WTC11 (cell line): Measurements from ENCODE around the gene CYB561D1.

Source experiments
- FOXP1 ChIP-seq: sonication (generic); formaldehyde crosslinking; IDR thresholded peaks from 2 replicates; pipeline ENCODE4 v1.8.0; 2022; ENCODE audit warnings: missing genetic modification reagents, mild to moderate bottlenecking, moderate library complexity, borderline replicate concordance
- KAT7 ChIP-seq: sonication (generic); formaldehyde crosslinking; IDR thresholded peaks from 2 replicates; pipeline ENCODE4 v1.8.1; 2023; ENCODE audit warnings: missing genetic modification reagents, mild to moderate bottlenecking, borderline replicate concordance
- NR3C1 ChIP-seq: sonication (generic); formaldehyde crosslinking; conservative IDR thresholded peaks from 2 replicates; pipeline ENCODE4 v1.8.1; 2023; ENCODE audit warnings: low read depth, mild to moderate bottlenecking, missing genetic modification reagents
- OVOL2 ChIP-seq: fragments of 250-450 bp; sonication (Bioruptor Pico); IDR thresholded peaks from 2 replicates; pipeline ENCODE4 v1.9.0; 2021; ENCODE audit warnings: mild to moderate bottlenecking, borderline replicate concordance
- ZNF317 ChIP-seq: sonication (generic); formaldehyde crosslinking; IDR thresholded peaks from 2 replicates; pipeline ENCODE4 v1.8.1; 2023; ENCODE audit warnings: low read depth, mild to moderate bottlenecking, moderate library complexity, missing genetic modification reagents, borderline replicate concordance
- TF ChIP-seq, protein P1 (sequence below): fragments of 200-600 bp; IDR thresholded peaks from 2 replicates; pipeline ENCODE4 v1.8.0; 2022; ENCODE audit warnings: antibody characterized with exemption
- TF ChIP-seq, protein P2 (sequence below): fragments of 250-450 bp; sonication (Bioruptor Pico); conservative IDR thresholded peaks from 2 replicates; pipeline ENCODE4 v1.9.0; 2021; ENCODE audit warnings: mild to moderate bottlenecking
- TF ChIP-seq, protein P3 (sequence below): sonication (generic); formaldehyde crosslinking; IDR thresholded peaks from 2 replicates; pipeline ENCODE4 v1.8.0; 2022; ENCODE audit warnings: mild to moderate bottlenecking, missing genetic modification reagents
- TF ChIP-seq, protein P4 (sequence below): sonication (generic); formaldehyde crosslinking; IDR thresholded peaks from 2 replicates; pipeline ENCODE4 v1.8.0; 2022; ENCODE audit warnings: missing genetic modification reagents
- TF ChIP-seq, protein P5 (sequence below): fragments of 250-450 bp; sonication (Bioruptor Pico); IDR thresholded peaks from 2 replicates; pipeline ENCODE4 v1.9.0; 2021; ENCODE audit warnings: mild to moderate bottlenecking
- TF ChIP-seq, protein P6 (sequence below): sonication (generic); formaldehyde crosslinking; IDR thresholded peaks from 2 replicates; pipeline ENCODE4 v1.8.1; 2023; ENCODE audit warnings: mild to moderate bottlenecking, missing genetic modification reagents, moderate library complexity
- TF ChIP-seq, protein P7 (sequence below): sonication (generic); formaldehyde crosslinking; IDR thresholded peaks from 2 replicates; pipeline ENCODE4 v1.8.1; 2022; ENCODE audit warnings: low read depth, missing genetic modification reagents, borderline replicate concordance
- TF ChIP-seq, protein P8 (sequence below): sonication (generic); formaldehyde crosslinking; IDR thresholded peaks from 2 replicates; pipeline ENCODE4 v1.8.0; 2023; ENCODE audit warnings: missing genetic modification reagents, mild to moderate bottlenecking, borderline replicate concordance
- TF ChIP-seq, protein P9 (sequence below): sonication (generic); formaldehyde crosslinking; IDR thresholded peaks from 2 replicates; pipeline ENCODE4 v1.8.1; 2023; ENCODE audit warnings: mild to moderate bottlenecking, missing genetic modification reagents

DNA sequence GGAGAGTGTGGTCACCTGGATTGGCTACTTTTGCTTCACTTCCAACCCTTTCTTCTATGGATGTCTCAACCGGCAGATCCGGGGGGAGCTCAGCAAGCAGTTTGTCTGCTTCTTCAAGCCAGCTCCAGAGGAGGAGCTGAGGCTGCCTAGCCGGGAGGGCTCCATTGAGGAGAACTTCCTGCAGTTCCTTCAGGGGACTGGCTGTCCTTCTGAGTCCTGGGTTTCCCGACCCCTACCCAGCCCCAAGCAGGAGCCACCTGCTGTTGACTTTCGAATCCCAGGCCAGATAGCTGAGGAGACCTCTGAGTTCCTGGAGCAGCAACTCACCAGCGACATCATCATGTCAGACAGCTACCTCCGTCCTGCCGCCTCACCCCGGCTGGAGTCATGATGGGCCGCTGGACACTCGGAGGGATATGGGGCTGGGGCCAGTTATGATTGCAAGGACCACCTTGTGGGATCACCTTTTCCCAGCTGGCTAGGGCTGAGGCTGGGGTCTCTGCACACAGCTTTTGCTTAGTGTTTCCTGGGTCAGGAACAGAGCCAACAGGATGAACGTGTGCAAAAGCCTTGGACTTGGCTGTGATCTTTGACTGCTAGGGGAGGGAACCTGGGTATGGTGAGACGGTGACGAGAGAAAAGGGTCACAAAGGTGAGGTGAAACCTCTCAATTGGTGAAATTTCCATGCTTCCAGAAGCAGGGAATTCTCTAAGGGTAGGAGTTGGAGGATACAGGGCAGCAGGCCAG, 50.3 kb downstream of the CYB561D1 start:
- TF ChIP-seq, protein P1, sequence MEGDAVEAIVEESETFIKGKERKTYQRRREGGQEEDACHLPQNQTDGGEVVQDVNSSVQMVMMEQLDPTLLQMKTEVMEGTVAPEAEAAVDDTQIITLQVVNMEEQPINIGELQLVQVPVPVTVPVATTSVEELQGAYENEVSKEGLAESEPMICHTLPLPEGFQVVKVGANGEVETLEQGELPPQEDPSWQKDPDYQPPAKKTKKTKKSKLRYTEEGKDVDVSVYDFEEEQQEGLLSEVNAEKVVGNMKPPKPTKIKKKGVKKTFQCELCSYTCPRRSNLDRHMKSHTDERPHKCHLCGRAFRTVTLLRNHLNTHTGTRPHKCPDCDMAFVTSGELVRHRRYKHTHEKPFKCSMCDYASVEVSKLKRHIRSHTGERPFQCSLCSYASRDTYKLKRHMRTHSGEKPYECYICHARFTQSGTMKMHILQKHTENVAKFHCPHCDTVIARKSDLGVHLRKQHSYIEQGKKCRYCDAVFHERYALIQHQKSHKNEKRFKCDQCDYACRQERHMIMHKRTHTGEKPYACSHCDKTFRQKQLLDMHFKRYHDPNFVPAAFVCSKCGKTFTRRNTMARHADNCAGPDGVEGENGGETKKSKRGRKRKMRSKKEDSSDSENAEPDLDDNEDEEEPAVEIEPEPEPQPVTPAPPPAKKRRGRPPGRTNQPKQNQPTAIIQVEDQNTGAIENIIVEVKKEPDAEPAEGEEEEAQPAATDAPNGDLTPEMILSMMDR, result no peak
- TF ChIP-seq, protein P2, sequence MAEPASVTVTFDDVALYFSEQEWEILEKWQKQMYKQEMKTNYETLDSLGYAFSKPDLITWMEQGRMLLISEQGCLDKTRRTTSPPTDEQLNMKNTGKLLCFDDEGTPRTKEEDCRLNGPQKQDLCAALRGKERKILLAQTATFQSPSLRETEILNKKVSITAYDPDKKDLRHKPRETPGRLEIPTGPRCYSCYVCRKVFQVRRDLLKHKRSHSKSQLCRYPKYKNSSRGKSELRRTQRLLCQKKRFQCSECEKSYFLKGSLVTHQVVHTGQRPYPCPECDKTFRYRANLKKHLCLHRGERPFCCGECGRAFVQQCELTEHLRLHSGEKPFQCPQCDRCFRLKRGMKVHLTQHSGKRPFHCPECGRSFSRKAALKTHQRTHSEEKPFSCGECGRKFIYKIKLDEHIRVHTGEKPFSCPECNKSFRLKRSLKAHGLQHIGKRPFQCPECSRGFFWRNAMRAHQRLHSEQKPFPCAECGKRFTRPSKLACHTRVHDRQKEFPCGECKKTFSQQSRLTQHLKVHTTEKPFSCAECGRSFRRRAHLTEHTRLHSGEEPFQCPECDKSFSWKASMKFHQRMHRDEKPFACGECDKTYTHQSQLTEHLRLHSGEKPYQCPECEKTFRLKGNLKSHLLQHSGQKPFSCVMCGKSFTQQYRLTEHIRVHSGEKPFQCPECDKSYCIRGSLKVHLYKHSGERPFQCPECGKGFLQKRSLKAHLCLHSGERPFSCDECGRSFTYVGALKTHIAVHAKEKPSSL (CRISPR knock-in tag), result no peak
- TF ChIP-seq ZNF317 (no peak), NR3C1 (CRISPR knock-in tag) (no peak), FOXP1 (CRISPR knock-in tag) (no peak), OVOL2 (CRISPR knock-in tag) (no peak), KAT7 (no peak)
- TF ChIP-seq, protein P3, sequence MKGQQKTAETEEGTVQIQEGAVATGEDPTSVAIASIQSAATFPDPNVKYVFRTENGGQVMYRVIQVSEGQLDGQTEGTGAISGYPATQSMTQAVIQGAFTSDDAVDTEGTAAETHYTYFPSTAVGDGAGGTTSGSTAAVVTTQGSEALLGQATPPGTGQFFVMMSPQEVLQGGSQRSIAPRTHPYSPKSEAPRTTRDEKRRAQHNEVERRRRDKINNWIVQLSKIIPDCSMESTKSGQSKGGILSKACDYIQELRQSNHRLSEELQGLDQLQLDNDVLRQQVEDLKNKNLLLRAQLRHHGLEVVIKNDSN, result no peak
- TF ChIP-seq, protein P4, sequence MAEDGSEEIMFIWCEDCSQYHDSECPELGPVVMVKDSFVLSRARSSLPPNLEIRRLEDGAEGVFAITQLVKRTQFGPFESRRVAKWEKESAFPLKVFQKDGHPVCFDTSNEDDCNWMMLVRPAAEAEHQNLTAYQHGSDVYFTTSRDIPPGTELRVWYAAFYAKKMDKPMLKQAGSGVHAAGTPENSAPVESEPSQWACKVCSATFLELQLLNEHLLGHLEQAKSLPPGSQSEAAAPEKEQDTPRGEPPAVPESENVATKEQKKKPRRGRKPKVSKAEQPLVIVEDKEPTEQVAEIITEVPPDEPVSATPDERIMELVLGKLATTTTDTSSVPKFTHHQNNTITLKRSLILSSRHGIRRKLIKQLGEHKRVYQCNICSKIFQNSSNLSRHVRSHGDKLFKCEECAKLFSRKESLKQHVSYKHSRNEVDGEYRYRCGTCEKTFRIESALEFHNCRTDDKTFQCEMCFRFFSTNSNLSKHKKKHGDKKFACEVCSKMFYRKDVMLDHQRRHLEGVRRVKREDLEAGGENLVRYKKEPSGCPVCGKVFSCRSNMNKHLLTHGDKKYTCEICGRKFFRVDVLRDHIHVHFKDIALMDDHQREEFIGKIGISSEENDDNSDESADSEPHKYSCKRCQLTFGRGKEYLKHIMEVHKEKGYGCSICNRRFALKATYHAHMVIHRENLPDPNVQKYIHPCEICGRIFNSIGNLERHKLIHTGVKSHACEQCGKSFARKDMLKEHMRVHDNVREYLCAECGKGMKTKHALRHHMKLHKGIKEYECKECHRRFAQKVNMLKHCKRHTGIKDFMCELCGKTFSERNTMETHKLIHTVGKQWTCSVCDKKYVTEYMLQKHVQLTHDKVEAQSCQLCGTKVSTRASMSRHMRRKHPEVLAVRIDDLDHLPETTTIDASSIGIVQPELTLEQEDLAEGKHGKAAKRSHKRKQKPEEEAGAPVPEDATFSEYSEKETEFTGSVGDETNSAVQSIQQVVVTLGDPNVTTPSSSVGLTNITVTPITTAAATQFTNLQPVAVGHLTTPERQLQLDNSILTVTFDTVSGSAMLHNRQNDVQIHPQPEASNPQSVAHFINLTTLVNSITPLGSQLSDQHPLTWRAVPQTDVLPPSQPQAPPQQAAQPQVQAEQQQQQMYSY (CRISPR knock-in tag), result no peak
- TF ChIP-seq, protein P5, sequence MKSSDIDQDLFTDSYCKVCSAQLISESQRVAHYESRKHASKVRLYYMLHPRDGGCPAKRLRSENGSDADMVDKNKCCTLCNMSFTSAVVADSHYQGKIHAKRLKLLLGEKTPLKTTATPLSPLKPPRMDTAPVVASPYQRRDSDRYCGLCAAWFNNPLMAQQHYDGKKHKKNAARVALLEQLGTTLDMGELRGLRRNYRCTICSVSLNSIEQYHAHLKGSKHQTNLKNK (CRISPR knock-in tag), result no peak
- TF ChIP-seq, protein P6, sequence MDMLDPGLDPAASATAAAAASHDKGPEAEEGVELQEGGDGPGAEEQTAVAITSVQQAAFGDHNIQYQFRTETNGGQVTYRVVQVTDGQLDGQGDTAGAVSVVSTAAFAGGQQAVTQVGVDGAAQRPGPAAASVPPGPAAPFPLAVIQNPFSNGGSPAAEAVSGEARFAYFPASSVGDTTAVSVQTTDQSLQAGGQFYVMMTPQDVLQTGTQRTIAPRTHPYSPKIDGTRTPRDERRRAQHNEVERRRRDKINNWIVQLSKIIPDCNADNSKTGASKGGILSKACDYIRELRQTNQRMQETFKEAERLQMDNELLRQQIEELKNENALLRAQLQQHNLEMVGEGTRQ, result no peak
- TF ChIP-seq, protein P7, sequence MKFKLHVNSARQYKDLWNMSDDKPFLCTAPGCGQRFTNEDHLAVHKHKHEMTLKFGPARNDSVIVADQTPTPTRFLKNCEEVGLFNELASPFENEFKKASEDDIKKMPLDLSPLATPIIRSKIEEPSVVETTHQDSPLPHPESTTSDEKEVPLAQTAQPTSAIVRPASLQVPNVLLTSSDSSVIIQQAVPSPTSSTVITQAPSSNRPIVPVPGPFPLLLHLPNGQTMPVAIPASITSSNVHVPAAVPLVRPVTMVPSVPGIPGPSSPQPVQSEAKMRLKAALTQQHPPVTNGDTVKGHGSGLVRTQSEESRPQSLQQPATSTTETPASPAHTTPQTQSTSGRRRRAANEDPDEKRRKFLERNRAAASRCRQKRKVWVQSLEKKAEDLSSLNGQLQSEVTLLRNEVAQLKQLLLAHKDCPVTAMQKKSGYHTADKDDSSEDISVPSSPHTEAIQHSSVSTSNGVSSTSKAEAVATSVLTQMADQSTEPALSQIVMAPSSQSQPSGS (CRISPR knock-in tag), result no peak
- TF ChIP-seq, protein P8, sequence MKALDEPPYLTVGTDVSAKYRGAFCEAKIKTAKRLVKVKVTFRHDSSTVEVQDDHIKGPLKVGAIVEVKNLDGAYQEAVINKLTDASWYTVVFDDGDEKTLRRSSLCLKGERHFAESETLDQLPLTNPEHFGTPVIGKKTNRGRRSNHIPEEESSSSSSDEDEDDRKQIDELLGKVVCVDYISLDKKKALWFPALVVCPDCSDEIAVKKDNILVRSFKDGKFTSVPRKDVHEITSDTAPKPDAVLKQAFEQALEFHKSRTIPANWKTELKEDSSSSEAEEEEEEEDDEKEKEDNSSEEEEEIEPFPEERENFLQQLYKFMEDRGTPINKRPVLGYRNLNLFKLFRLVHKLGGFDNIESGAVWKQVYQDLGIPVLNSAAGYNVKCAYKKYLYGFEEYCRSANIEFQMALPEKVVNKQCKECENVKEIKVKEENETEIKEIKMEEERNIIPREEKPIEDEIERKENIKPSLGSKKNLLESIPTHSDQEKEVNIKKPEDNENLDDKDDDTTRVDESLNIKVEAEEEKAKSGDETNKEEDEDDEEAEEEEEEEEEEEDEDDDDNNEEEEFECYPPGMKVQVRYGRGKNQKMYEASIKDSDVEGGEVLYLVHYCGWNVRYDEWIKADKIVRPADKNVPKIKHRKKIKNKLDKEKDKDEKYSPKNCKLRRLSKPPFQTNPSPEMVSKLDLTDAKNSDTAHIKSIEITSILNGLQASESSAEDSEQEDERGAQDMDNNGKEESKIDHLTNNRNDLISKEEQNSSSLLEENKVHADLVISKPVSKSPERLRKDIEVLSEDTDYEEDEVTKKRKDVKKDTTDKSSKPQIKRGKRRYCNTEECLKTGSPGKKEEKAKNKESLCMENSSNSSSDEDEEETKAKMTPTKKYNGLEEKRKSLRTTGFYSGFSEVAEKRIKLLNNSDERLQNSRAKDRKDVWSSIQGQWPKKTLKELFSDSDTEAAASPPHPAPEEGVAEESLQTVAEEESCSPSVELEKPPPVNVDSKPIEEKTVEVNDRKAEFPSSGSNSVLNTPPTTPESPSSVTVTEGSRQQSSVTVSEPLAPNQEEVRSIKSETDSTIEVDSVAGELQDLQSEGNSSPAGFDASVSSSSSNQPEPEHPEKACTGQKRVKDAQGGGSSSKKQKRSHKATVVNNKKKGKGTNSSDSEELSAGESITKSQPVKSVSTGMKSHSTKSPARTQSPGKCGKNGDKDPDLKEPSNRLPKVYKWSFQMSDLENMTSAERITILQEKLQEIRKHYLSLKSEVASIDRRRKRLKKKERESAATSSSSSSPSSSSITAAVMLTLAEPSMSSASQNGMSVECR (CRISPR knock-in tag), result no peak
- TF ChIP-seq, protein P9, sequence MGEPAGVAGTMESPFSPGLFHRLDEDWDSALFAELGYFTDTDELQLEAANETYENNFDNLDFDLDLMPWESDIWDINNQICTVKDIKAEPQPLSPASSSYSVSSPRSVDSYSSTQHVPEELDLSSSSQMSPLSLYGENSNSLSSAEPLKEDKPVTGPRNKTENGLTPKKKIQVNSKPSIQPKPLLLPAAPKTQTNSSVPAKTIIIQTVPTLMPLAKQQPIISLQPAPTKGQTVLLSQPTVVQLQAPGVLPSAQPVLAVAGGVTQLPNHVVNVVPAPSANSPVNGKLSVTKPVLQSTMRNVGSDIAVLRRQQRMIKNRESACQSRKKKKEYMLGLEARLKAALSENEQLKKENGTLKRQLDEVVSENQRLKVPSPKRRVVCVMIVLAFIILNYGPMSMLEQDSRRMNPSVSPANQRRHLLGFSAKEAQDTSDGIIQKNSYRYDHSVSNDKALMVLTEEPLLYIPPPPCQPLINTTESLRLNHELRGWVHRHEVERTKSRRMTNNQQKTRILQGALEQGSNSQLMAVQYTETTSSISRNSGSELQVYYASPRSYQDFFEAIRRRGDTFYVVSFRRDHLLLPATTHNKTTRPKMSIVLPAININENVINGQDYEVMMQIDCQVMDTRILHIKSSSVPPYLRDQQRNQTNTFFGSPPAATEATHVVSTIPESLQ (CRISPR knock-in tag), result no peak
